Omental fat pad (tissue), 4 donors: ENCODE results near the gene TPRG1L. TPM values are rescaled to one million over a fixed set of nuclear protein-coding genes. Genes with fewer than 3 reads are reported as not detected.

ENCODE experiments used
- ATAC-seq: fragments of 150-250 bp; one replicate; pipeline ENCODE4 v1.9.1; 2016; ENCODE audit warnings: mild to moderate bottlenecking, moderate library complexity; ENCODE audit not compliant: low FRiP score
- DNase-seq: peaks from one replicate; pipeline ENCODE4 v3.0.0-alpha.2; 2019; ENCODE audit warnings: low spot score
- CTCF ChIP-seq, 3 donors: fragments of 450-650 bp; IDR thresholded peaks; one replicate each; pipeline ENCODE4 v1.5.1; 2016 to 2017; ENCODE audit warnings: antibody characterized with exemption in 3 of 3, mild to moderate bottlenecking in 3 of 3, moderate library complexity in 2 of 3
- total RNA-seq, 4 donors: library from RNA; depleted of rRNA; stranded (reverse); fragments of >200 nt; gene quantifications; one replicate each; pipeline ENCODE4 v1.1.0, GENCODE V29; 2016

Gene TPRG1L
- total RNA-seq, 4 donors from 2014 or later, result 24.9 to 53.0 (median 37.4) TPM

GRCh38 chr1:3675436-3675835 lies 50.6 kb downstream of the TPRG1L start:
- no peak for ATAC-seq
- no peak for TF ChIP-seq CTCF (IDR thresholded peaks at IDR 0.05)
- no peak for DNase-seq

- DNase-seq (no peak), ATAC-seq (no peak)
- TF ChIP-seq CTCF (IDR thresholded peaks at IDR 0.05), result no peak
Measured at GRCh38 chr1:3676581-3677470, 52.0 kb downstream of the TPRG1L start.

GRCh38 chr1:3677484-3677883 lies 52.7 kb downstream of the TPRG1L start:
- ATAC-seq (no peak), DNase-seq (no peak)
- TF ChIP-seq CTCF (IDR thresholded peaks at IDR 0.05), result no peak

GRCh38 chr1:3678361-3679097 lies 53.7 kb downstream of the TPRG1L start:
- ATAC-seq (peak; percentile 19), DNase-seq (no peak)
- no peak for TF ChIP-seq CTCF (IDR thresholded peaks at IDR 0.05)

- TF ChIP-seq CTCF (IDR thresholded peaks at IDR 0.05), result no peak
- no peak for ATAC-seq
- no peak for DNase-seq
Measured at GRCh38 chr1:3679098-3679555, 54.3 kb downstream of the TPRG1L start.

Other genes starting within 250 kb of the TPRG1L start
- 1 to 10 TPM in 3 of 4 donors, under 1 TPM in 1; 0.36 to 3.2 (median 1.9) TPM for gene ARHGEF16, start 170.3 kb upstream of the TPRG1L start, total RNA-seq
- 10 to 100 TPM; 13.2 to 60.1 (median 21.9) TPM for gene MEGF6, start 13.5 kb upstream of the TPRG1L start, total RNA-seq
- 10 to 100 TPM; 10.4 to 31.2 (median 15.5) TPM for gene WRAP73, start 25.1 kb downstream of the TPRG1L start, total RNA-seq
- gene TP73, start 27.5 kb downstream of the TPRG1L start, total RNA-seq, result not detected
- not detected for gene CCDC27, start 127.4 kb downstream of the TPRG1L start, total RNA-seq
- gene SMIM1, start 147.7 kb downstream of the TPRG1L start, total RNA-seq, result 1 to 10 TPM in 2 of 4 donors, not detected in 2; 4.3 to 4.6 TPM
- 10 to 100 TPM; 21.6 to 33.5 (median 30.9) TPM for gene LRRC47, start 171.5 kb downstream of the TPRG1L start, total RNA-seq
- gene CEP104, start 232.2 kb downstream of the TPRG1L start, total RNA-seq, result 10 to 100 TPM; 20.2 to 31.7 (median 25.7) TPM
- gene DFFB, start 232.5 kb downstream of the TPRG1L start, total RNA-seq, result 10 to 100 TPM in 1 of 4 donors, 1 to 10 TPM in 3; 4.6 to 16.2 (median 6.9) TPM